ENCODE data around the gene MACROD2.

DNA sequence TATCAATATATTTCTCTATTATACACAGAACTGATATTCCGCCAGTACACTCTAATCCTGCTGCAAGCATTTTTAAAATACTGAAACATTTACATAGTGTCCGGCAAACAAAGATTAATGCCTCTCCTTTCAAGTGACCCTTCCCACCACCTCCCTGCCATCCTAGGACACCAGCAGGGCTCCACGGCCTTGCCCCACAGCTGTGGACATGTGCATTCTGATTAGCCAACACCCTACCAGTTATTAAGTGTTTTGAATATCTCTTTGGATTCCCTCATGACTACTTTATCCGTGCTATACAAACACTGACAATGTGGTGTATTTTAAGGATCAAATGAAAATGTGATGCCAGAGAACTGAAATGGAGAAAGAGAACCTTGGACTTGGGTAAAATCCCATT, 1962.8 kb downstream of the MACROD2 start:
- TF ChIP-seq, protein P1, sequence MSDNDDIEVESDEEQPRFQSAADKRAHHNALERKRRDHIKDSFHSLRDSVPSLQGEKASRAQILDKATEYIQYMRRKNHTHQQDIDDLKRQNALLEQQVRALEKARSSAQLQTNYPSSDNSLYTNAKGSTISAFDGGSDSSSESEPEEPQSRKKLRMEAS (IDR thresholded peaks at IDR 0.05), result no peak
- TF ChIP-seq, protein P2, sequence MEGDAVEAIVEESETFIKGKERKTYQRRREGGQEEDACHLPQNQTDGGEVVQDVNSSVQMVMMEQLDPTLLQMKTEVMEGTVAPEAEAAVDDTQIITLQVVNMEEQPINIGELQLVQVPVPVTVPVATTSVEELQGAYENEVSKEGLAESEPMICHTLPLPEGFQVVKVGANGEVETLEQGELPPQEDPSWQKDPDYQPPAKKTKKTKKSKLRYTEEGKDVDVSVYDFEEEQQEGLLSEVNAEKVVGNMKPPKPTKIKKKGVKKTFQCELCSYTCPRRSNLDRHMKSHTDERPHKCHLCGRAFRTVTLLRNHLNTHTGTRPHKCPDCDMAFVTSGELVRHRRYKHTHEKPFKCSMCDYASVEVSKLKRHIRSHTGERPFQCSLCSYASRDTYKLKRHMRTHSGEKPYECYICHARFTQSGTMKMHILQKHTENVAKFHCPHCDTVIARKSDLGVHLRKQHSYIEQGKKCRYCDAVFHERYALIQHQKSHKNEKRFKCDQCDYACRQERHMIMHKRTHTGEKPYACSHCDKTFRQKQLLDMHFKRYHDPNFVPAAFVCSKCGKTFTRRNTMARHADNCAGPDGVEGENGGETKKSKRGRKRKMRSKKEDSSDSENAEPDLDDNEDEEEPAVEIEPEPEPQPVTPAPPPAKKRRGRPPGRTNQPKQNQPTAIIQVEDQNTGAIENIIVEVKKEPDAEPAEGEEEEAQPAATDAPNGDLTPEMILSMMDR (IDR thresholded peaks at IDR 0.05; ENCODE audit: low read depth, low read length, missing input control), result no peak
- TF ChIP-seq HNF4A (conservative IDR thresholded peaks at IDR 0.05), result no peak

All from liver (tissue), 3 donors.